GM23338 (cell line): ENCODE data around the gene RELN. TPM values are rescaled to one million over a fixed set of nuclear protein-coding genes. Genes with fewer than 3 reads are reported as not detected.

Experiments
- ATAC-seq: fragments of 200-7000 bp; cut with Tn5 transposase; 3 replicates; pipeline ENCODE4 v1.9.1; 2020
- DNase-seq: peaks from one replicate; pipeline ENCODE4 v3.0.0-alpha.2; 2015; ENCODE audit warnings: low spot score
- H2AFZ ChIP-seq: fragments of 200-600 bp; sonication (generic); 2 replicates; pipeline ENCODE4 v1.8.0; 2016; ENCODE audit warnings: antibody characterized with exemption, mild to moderate bottlenecking, moderate library complexity
- H3F3A ChIP-seq: fragments of 200-600 bp; sonication (generic); replicated peaks from 2 replicates; pipeline ENCODE4 v1.8.0; 2017; ENCODE audit warnings: antibody characterized with exemption, mixed run types, low read depth
- H3K27ac ChIP-seq: fragments of 200-600 bp; sonication (generic); 2 replicates; pipeline ENCODE4 v1.6.1; 2016; ENCODE audit warnings: low read depth
- H3K27me3 ChIP-seq: fragments of 200-600 bp; sonication (generic); 2 replicates; pipeline ENCODE4 v1.8.0; 2016; ENCODE audit warnings: mild to moderate bottlenecking, mixed run types, moderate library complexity; ENCODE audit not compliant: insufficient read depth
- H3K36me3 ChIP-seq: fragments of 200-600 bp; sonication (generic); 2 replicates; pipeline ENCODE4 v1.8.0; 2016; ENCODE audit warnings: mild to moderate bottlenecking; ENCODE audit not compliant: insufficient read depth
- H3K4me1 ChIP-seq: fragments of 200-600 bp; sonication (generic); 2 replicates; pipeline ENCODE4 v1.8.0; 2016; ENCODE audit warnings: mild to moderate bottlenecking, moderate library complexity; ENCODE audit not compliant: insufficient read depth
- H3K4me2 ChIP-seq: fragments of 200-600 bp; sonication (generic); 2 replicates; pipeline ENCODE4 v1.7.1; 2017; ENCODE audit warnings: mixed run types
- H3K4me3 ChIP-seq: fragments of 200-600 bp; sonication (generic); 2 replicates; pipeline ENCODE4 v1.6.1; 2016; ENCODE audit warnings: mixed run types
- H3K79me2 ChIP-seq: fragments of 200-600 bp; sonication (generic); replicated peaks from 2 replicates; pipeline ENCODE4 v1.8.0; 2017; ENCODE audit warnings: mild to moderate bottlenecking; ENCODE audit not compliant: insufficient read depth
- H3K9me2 ChIP-seq: fragments of 200-600 bp; sonication (generic); 2 replicates; pipeline ENCODE4 v1.8.0; 2017; ENCODE audit not compliant: insufficient read depth
- H4K20me1 ChIP-seq: fragments of 200-600 bp; sonication (generic); replicated peaks from 2 replicates; pipeline ENCODE4 v1.8.0; 2017; ENCODE audit warnings: mild to moderate bottlenecking; ENCODE audit not compliant: insufficient read depth
- H3K27ac Mint-ChIP-seq: 2 replicates; pipeline ENCODE4 v1.8.0; 2020; ENCODE audit warnings: inconsistent platforms, mild to moderate bottlenecking, moderate library complexity, mixed read lengths
- H3K27me3 Mint-ChIP-seq: 3 replicates; pipeline ENCODE4 v1.8.0; 2022; ENCODE audit warnings: low read depth, mild to moderate bottlenecking, moderate library complexity, mixed read lengths, inconsistent platforms; ENCODE audit not compliant: insufficient read depth, poor library complexity
- H3K36me3 Mint-ChIP-seq: 3 replicates; pipeline ENCODE4 v1.8.0; 2021; ENCODE audit warnings: low read depth, mild to moderate bottlenecking, inconsistent platforms, moderate library complexity, mixed read lengths
- H3K4me1 Mint-ChIP-seq: 3 replicates; pipeline ENCODE4 v1.8.0; 2020; ENCODE audit warnings: mild to moderate bottlenecking, inconsistent platforms, mixed read lengths
- H3K4me3 Mint-ChIP-seq: 3 replicates; pipeline ENCODE4 v1.8.0; 2021; ENCODE audit warnings: moderate library complexity, mild to moderate bottlenecking, inconsistent platforms, mixed read lengths
- H3K9me3 Mint-ChIP-seq: 3 replicates; pipeline ENCODE4 v1.8.0; 2020; ENCODE audit warnings: moderate library complexity, mild to moderate bottlenecking, inconsistent platforms, mixed read lengths
- EZH2 ChIP-seq: fragments of 200-600 bp; sonication (generic); IDR thresholded peaks from one replicate; pipeline ENCODE4 v1.8.0; 2017; ENCODE audit warnings: antibody characterized with exemption, mild to moderate bottlenecking, low read depth; ENCODE audit not compliant: unreplicated experiment
- EZH2phosphoT487 ChIP-seq: fragments of 200-600 bp; sonication (generic); IDR thresholded peaks from one replicate; pipeline ENCODE4 v1.8.1; 2018; ENCODE audit warnings: antibody characterized with exemption; ENCODE audit not compliant: unreplicated experiment
- NANOG ChIP-seq: IDR thresholded peaks from 2 replicates; pipeline ENCODE4 v1.6.1; 2016; ENCODE audit warnings: antibody characterized with exemption, borderline replicate concordance
- POLR2AphosphoS5 ChIP-seq: IDR thresholded peaks from 2 replicates; pipeline ENCODE4 v1.6.1; 2016; ENCODE audit warnings: antibody characterized with exemption, low read depth
- ZNF331 ChIP-seq: fragments of 250-450 bp; sonication (Bioruptor Pico); IDR thresholded peaks from 2 replicates; pipeline ENCODE4 v1.5.0; 2020; ENCODE audit warnings: low read depth, mild to moderate bottlenecking, moderate library complexity
- polyA plus RNA-seq: library from polyadenylated mRNA; unstranded; fragments of >200 nt; fragmentation: Nextera tagmentation; extraction: Ambion mirVana; gene quantifications from 2 replicates; pipeline ENCODE4 v1.2.1, GENCODE V29; 2016
- total RNA-seq: library from RNA; depleted of rRNA; stranded (reverse); fragments of >200 nt; shearing (Covaris generic); gene quantifications from 2 replicates; pipeline ENCODE4 v1.2.3, GENCODE V29; 2014
- TF ChIP-seq, protein P1 (sequence below): IDR thresholded peaks from 2 replicates; pipeline ENCODE4 v1.6.1; 2016; ENCODE audit warnings: antibody characterized with exemption
- TF ChIP-seq, protein P2 (sequence below), 2 experiments: fragments of 200-600 bp in 1 of 2; sonication (generic) in 1 of 2; conservative IDR thresholded peaks; 2 replicates each; pipeline versions ENCODE4 v1.5.1 to v1.6.1; 2016 to 2017; ENCODE audit warnings: antibody characterized with exemption in 2 of 2, low read depth in 2 of 2, mild to moderate bottlenecking in 2 of 2, moderate library complexity in 1 of 2
- TF ChIP-seq, protein P3 (sequence below): IDR thresholded peaks from one replicate; pipeline ENCODE4 v1.6.1; 2018; ENCODE audit warnings: antibody characterized with exemption; ENCODE audit not compliant: unreplicated experiment

Gene RELN
- total and polyA plus RNA-seq, 2 experiments from 2014 or later, result 0.10 to 0.76 TPM

DNA sequence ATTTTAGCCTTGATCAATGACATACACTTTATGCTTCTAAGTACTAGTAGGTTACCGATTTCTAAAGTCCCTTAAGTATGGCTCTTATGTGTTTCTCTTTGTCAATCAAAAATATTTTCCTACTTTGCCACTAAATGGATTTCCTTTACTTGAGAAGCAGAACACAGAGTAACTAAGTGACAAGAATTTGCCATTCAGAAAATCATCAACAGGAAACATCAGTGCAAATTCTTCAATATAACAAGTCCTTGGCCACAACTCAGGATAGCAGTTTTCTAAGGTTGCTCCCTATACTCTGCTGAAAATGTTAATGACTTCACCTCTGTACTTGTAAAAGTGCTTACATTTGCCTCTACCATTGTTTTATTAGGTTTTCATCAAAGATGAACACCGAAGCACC, 303.8 kb downstream of the RELN start:
- H3K9me3 Mint-ChIP-seq, result no peaks in the 10 kb centered on the region
- Histone ChIP-seq H4K20me1 (no peaks in the 10 kb centered on the region), H3K4me2 (no peak overlapping the region)

More for the DNA sequence above, 303.8 kb downstream of the RELN start:
- H3K4me3 Mint-ChIP-seq, result no peak overlapping the region
- Histone ChIP-seq H3K27ac (no peak overlapping the region), H3K36me3 (no peaks in the 10 kb centered on the region), H3K4me1 (no peaks in the 10 kb centered on the region), H3K79me2 (no peaks in the 10 kb centered on the region), H3K4me3 (no peak overlapping the region), H2AFZ (no peak overlapping the region), H3K9me2 (no peaks in the 10 kb centered on the region), H3F3A (no peaks in the 10 kb centered on the region), H3K27me3 (no peaks in the 10 kb centered on the region)
- no peak overlapping the region for H3K27ac Mint-ChIP-seq
- no peaks in the 10 kb centered on the region for H3K4me1 Mint-ChIP-seq
- H3K36me3 Mint-ChIP-seq, result no peaks in the 10 kb centered on the region
- peaks cover 1% of the 10 kb centered on the region for H3K27me3 Mint-ChIP-seq
- no peak for ATAC-seq
- TF ChIP-seq EZH2phosphoT487 (no peak), ZNF331 (CRISPR knock-in tag) (no peak), POLR2AphosphoS5 (no peak), NANOG (no peak), EZH2 (no peak)
- TF ChIP-seq, protein P1, sequence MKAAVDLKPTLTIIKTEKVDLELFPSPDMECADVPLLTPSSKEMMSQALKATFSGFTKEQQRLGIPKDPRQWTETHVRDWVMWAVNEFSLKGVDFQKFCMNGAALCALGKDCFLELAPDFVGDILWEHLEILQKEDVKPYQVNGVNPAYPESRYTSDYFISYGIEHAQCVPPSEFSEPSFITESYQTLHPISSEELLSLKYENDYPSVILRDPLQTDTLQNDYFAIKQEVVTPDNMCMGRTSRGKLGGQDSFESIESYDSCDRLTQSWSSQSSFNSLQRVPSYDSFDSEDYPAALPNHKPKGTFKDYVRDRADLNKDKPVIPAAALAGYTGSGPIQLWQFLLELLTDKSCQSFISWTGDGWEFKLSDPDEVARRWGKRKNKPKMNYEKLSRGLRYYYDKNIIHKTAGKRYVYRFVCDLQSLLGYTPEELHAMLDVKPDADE, result no peak
- TF ChIP-seq, protein P2, sequence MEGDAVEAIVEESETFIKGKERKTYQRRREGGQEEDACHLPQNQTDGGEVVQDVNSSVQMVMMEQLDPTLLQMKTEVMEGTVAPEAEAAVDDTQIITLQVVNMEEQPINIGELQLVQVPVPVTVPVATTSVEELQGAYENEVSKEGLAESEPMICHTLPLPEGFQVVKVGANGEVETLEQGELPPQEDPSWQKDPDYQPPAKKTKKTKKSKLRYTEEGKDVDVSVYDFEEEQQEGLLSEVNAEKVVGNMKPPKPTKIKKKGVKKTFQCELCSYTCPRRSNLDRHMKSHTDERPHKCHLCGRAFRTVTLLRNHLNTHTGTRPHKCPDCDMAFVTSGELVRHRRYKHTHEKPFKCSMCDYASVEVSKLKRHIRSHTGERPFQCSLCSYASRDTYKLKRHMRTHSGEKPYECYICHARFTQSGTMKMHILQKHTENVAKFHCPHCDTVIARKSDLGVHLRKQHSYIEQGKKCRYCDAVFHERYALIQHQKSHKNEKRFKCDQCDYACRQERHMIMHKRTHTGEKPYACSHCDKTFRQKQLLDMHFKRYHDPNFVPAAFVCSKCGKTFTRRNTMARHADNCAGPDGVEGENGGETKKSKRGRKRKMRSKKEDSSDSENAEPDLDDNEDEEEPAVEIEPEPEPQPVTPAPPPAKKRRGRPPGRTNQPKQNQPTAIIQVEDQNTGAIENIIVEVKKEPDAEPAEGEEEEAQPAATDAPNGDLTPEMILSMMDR (conservative IDR thresholded peaks at IDR 0.05; ENCODE audit: low read depth in 2 of 2), result no peak
- TF ChIP-seq, protein P3, sequence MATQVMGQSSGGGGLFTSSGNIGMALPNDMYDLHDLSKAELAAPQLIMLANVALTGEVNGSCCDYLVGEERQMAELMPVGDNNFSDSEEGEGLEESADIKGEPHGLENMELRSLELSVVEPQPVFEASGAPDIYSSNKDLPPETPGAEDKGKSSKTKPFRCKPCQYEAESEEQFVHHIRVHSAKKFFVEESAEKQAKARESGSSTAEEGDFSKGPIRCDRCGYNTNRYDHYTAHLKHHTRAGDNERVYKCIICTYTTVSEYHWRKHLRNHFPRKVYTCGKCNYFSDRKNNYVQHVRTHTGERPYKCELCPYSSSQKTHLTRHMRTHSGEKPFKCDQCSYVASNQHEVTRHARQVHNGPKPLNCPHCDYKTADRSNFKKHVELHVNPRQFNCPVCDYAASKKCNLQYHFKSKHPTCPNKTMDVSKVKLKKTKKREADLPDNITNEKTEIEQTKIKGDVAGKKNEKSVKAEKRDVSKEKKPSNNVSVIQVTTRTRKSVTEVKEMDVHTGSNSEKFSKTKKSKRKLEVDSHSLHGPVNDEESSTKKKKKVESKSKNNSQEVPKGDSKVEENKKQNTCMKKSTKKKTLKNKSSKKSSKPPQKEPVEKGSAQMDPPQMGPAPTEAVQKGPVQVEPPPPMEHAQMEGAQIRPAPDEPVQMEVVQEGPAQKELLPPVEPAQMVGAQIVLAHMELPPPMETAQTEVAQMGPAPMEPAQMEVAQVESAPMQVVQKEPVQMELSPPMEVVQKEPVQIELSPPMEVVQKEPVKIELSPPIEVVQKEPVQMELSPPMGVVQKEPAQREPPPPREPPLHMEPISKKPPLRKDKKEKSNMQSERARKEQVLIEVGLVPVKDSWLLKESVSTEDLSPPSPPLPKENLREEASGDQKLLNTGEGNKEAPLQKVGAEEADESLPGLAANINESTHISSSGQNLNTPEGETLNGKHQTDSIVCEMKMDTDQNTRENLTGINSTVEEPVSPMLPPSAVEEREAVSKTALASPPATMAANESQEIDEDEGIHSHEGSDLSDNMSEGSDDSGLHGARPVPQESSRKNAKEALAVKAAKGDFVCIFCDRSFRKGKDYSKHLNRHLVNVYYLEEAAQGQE, result no peak
- no peak for DNase-seq
